ENCODE data around the gene ZNF560. TPM values are rescaled to one million over a fixed set of nuclear protein-coding genes. Genes with fewer than 3 reads are reported as not detected.

ZNF560 gene
- total and polyA plus RNA-seq, 4 donors, result 0.05 to 0.24 TPM; not detected in 2

DNA sequence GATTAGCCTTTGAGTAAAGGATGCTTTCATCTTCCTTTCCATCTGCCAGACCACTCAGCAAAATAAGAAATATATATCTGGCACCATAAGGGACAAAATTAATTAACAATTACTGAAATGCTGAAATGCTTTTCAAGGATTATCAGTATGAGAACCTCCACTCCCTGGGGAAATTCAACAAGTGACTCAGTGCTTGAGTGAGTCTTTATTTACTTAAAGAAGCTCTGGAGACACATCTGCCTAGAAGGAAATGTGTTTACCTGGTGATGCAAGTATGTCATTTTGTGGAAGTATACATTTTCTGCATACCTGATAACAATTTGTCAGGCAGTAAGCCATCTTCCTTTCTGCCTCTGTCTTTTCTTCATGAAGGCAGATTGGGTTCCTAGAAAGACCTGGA, 23.4 kb downstream of the ZNF560 start:
- DNase-seq, result no peak
- Histone ChIP-seq H3K4me1 (ENCODE audit: control insufficient read depth in 5 of 5, insufficient read depth in 5 of 5, low read length in 5 of 5) (no peaks in the 10 kb centered on the region), H3K27me3 (ENCODE audit: control insufficient read depth in 3 of 3, insufficient read depth in 3 of 3, low read length in 2 of 3) (no peaks in the 10 kb centered on the region), H3K9ac (ENCODE audit: insufficient read depth in 1 of 2, low read length in 2 of 2) (no peak overlapping the region), H3K27ac (ENCODE audit: low read depth in 1 of 2, low read length in 1 of 2) (no peak overlapping the region), H3K9me3 (ENCODE audit: control insufficient read depth in 4 of 4, insufficient read depth in 3 of 4, low read length in 3 of 4) (peaks cover 0 to 16% (median 6%) of the 10 kb centered on the region in 4 donors), H3K36me3 (ENCODE audit: control insufficient read depth in 4 of 4, insufficient read depth in 4 of 4, low read length in 4 of 4) (no peaks in the 10 kb centered on the region), H3K4me3 (no peak overlapping the region)
- no peak for ATAC-seq (ENCODE audit: insufficient read depth, low FRiP score)
- TF ChIP-seq, protein P1, sequence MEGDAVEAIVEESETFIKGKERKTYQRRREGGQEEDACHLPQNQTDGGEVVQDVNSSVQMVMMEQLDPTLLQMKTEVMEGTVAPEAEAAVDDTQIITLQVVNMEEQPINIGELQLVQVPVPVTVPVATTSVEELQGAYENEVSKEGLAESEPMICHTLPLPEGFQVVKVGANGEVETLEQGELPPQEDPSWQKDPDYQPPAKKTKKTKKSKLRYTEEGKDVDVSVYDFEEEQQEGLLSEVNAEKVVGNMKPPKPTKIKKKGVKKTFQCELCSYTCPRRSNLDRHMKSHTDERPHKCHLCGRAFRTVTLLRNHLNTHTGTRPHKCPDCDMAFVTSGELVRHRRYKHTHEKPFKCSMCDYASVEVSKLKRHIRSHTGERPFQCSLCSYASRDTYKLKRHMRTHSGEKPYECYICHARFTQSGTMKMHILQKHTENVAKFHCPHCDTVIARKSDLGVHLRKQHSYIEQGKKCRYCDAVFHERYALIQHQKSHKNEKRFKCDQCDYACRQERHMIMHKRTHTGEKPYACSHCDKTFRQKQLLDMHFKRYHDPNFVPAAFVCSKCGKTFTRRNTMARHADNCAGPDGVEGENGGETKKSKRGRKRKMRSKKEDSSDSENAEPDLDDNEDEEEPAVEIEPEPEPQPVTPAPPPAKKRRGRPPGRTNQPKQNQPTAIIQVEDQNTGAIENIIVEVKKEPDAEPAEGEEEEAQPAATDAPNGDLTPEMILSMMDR (IDR thresholded peaks at IDR 0.05; ENCODE audit: control extremely low read depth, extremely low read depth), result no peak

DNA sequence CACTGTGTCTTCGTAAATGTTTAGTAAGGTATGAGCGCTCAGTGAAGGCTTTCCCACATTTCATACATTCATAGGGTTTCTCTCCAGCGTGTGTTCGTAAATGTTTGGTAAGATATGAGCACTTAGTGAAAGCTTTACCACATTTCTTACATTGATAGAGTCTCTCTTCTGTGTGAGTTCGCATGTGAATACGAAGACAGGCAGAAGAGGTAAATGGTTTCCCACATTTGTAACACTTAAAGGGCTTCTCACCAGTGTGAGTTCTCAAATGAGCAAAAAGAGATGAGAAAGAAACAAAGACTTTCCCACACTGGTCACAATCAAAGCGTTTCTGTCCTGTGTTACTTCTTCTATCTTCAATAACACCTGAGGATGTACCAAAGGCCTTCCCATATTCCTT, 31.3 kb downstream of the ZNF560 start:
- H3K9ac ChIP-seq (ENCODE audit: insufficient read depth in 1 of 2, low read length in 2 of 2), result no peak overlapping the region
- DNase-seq, result no peak
- peaks cover 0 to 1% (median 0%) of the 10 kb centered on the region in 4 donors for H3K36me3 ChIP-seq (ENCODE audit: control insufficient read depth in 4 of 4, insufficient read depth in 4 of 4, low read length in 4 of 4)
- H3K9me3 ChIP-seq (ENCODE audit: control insufficient read depth in 4 of 4, insufficient read depth in 3 of 4, low read length in 3 of 4), result peaks cover 0 to 43% (median 23%) of the 10 kb centered on the region in 4 donors
- no peaks in the 10 kb centered on the region for H3K27me3 ChIP-seq (ENCODE audit: control insufficient read depth in 3 of 3, insufficient read depth in 3 of 3, low read length in 2 of 3)
- H3K27ac ChIP-seq (ENCODE audit: low read depth in 1 of 2, low read length in 1 of 2), result no peak overlapping the region
- no peaks in the 10 kb centered on the region for H3K4me1 ChIP-seq (ENCODE audit: control insufficient read depth in 5 of 5, insufficient read depth in 5 of 5, low read length in 5 of 5)
- H3K4me3 ChIP-seq, result no peak overlapping the region
- TF ChIP-seq, protein P1 (IDR thresholded peaks at IDR 0.05; ENCODE audit: control extremely low read depth, extremely low read depth), result no peak
- no peak for ATAC-seq (ENCODE audit: insufficient read depth, low FRiP score)
- WGBS, 2 donors, result 90 to 95% methylated on average over 7 of the region's 7 CpGs

DNA sequence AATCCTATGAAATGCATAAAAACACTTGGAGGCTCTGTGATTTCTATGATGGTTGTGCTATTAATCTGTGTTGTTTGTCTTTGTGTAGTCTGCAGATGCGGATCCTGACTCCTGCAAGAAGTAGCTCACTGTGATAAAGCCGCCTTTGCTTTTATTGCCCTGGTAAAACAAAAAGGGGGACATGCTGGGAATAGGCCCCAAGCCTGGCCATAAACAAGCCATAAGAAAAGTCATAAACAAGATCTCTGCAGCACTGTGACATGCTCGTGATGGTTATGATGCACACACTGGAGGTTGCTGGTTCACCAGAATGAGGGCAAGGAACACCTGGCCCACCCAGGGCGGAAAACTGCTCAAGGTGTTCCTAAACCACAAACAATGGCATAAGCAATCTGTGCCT, 36.5 kb downstream of the ZNF560 start:
- H3K9ac ChIP-seq (ENCODE audit: insufficient read depth in 1 of 2, low read length in 2 of 2), result no peak overlapping the region
- H3K27ac ChIP-seq (ENCODE audit: low read depth in 1 of 2, low read length in 1 of 2), result no peak overlapping the region
- peaks cover 0 to 55% (median 23%) of the 10 kb centered on the region in 4 donors for H3K9me3 ChIP-seq (ENCODE audit: control insufficient read depth in 4 of 4, insufficient read depth in 3 of 4, low read length in 3 of 4)
- no peak for ATAC-seq (ENCODE audit: insufficient read depth, low FRiP score)
- no peaks in the 10 kb centered on the region for H3K4me1 ChIP-seq (ENCODE audit: control insufficient read depth in 5 of 5, insufficient read depth in 5 of 5, low read length in 5 of 5)
- H3K36me3 ChIP-seq (ENCODE audit: control insufficient read depth in 4 of 4, insufficient read depth in 4 of 4, low read length in 4 of 4), result peaks cover 0 to 3% (median 0%) of the 10 kb centered on the region in 4 donors
- H3K27me3 ChIP-seq (ENCODE audit: control insufficient read depth in 3 of 3, insufficient read depth in 3 of 3, low read length in 2 of 3), result no peaks in the 10 kb centered on the region
- TF ChIP-seq, protein P1 (IDR thresholded peaks at IDR 0.05; ENCODE audit: control extremely low read depth, extremely low read depth), result no peak
- no peak for DNase-seq
- 91 to 93% methylated on average over 4 of the region's 4 CpGs for WGBS, 2 donors
- no peak overlapping the region for H3K4me3 ChIP-seq

DNA sequence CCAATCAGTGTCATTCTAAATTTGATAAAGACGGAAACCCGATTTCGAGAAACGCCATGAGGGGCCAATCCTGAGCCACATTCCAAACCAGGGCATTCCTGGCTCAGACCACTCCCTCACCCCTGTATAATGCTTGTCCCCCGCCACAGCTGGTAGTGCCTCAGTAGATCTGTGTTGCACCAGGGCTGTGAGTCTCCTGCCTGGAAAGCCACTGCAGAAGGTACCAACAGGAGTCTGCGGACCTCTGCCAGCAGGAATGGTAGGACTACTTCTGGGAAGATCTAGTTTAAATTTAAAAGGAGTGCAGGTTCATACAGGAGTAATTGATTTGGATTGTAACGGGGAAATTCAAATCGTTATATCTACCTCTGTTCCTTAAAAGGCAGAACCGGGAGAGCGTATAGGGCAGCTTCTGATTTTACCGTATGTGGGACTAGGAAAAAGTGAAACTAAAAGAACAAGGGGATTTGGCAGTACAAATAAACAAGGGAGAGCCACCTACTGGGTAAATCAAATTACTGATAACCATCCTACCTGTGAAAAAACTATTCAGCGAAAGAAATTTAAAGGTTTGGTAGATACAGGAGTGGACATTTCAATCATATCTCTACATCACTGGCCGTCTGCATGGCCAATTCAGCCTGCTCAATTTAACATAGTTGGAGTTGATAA, 42.3 kb downstream of the ZNF560 start:
- no peak overlapping the region for H3K4me3 ChIP-seq
- ATAC-seq (ENCODE audit: insufficient read depth, low FRiP score), result no peak
- peaks cover 0 to 56% (median 18%) of the 10 kb centered on the region in 4 donors for H3K9me3 ChIP-seq (ENCODE audit: control insufficient read depth in 4 of 4, insufficient read depth in 3 of 4, low read length in 3 of 4)
- 68 to 78% methylated on average over 12 to 13 of the region's 13 CpGs for WGBS, 2 donors
- H3K36me3 ChIP-seq (ENCODE audit: control insufficient read depth in 4 of 4, insufficient read depth in 4 of 4, low read length in 4 of 4), result no peaks in the 10 kb centered on the region
- no peak overlapping the region for H3K27ac ChIP-seq (ENCODE audit: low read depth in 1 of 2, low read length in 1 of 2)
- no peaks in the 10 kb centered on the region for H3K27me3 ChIP-seq (ENCODE audit: control insufficient read depth in 3 of 3, insufficient read depth in 3 of 3, low read length in 2 of 3)
- TF ChIP-seq, protein P1 (IDR thresholded peaks at IDR 0.05; ENCODE audit: control extremely low read depth, extremely low read depth), result no peak
- no peak for DNase-seq
- H3K9ac ChIP-seq (ENCODE audit: insufficient read depth in 1 of 2, low read length in 2 of 2), result no peak overlapping the region
- no peaks in the 10 kb centered on the region for H3K4me1 ChIP-seq (ENCODE audit: control insufficient read depth in 5 of 5, insufficient read depth in 5 of 5, low read length in 5 of 5)
